ENCODE measurements around the gene GABRD. TPM values are rescaled to one million over a fixed set of nuclear protein-coding genes. Genes with fewer than 3 reads are reported as not detected.

GABRD gene
- total and polyA plus RNA-seq, 2 of the 13 experiments (the other 11 are each of a cell fraction or from before 2014, with no cell fraction given), result not detected

DNA sequence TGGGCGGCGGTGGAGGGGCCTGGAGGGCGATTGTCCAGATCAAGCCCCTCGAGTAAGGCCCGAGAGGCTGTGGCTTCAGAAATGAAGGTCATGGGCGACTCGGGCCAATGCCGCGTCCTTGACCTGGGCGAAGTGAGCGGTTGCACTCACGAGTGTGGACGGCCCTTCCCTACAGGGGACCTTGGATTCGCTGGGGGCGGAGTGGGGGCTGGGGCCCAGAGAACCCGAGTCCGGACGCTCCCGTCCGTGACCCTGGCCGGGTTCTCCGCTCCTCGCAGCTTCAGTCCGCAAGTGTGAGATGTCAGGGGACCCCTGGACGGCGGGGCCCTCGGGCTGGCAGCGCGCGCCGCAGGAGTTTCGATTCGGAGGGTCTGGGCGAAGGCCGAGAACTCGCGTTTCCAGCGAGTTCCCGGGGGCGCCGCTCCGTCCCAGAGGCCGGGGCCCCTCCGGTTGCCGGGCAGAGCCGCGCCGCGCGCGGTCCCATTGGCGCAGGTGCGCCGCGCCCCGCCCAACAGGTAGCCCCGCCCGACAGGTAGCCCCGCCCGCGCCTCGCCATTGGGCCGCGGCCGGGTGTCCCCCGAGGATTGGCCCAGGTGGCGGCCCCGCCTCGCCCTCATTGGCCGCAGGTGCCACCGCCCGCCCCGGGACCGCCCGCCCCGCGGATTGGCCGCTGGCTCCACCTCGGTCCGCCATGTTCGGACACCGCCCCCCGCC, 30.7 kb downstream of the GABRD start, which contains the start of gene PRKCZ (continued):
- TF ChIP-seq RAD21 (CRISPR knock-in tag; IDR thresholded peaks at IDR 0.05), result 0 out of 2 replicates have a peak, but pooled peaks have one; percentile 17
- TF ChIP-seq ZNF180 (CRISPR knock-in tag; IDR thresholded peaks at IDR 0.05; ENCODE audit: borderline replicate concordance, low read depth), result 0 out of 2 replicates have a peak, but pooled peaks have one; percentile 12
- TF ChIP-seq REXO4 (CRISPR knock-in tag; IDR thresholded peaks at IDR 0.05; ENCODE audit: borderline replicate concordance), result no peak
- TF ChIP-seq ZNF484 (CRISPR knock-in tag; IDR thresholded peaks at IDR 0.05; ENCODE audit: borderline replicate concordance, low read depth), result no peak
- TF ChIP-seq ZNF781 (CRISPR knock-in tag; IDR thresholded peaks at IDR 0.05; ENCODE audit: borderline replicate concordance, not compliant biosample characterization), result peak; percentile 15
- TF ChIP-seq XRCC5 (optimal IDR thresholded peaks at IDR 0.05; ENCODE audit: low read length), result peak; percentile 3
- TF ChIP-seq, protein P1, sequence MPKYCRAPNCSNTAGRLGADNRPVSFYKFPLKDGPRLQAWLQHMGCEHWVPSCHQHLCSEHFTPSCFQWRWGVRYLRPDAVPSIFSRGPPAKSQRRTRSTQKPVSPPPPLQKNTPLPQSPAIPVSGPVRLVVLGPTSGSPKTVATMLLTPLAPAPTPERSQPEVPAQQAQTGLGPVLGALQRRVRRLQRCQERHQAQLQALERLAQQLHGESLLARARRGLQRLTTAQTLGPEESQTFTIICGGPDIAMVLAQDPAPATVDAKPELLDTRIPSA (CRISPR knock-in tag; IDR thresholded peaks at IDR 0.05; ENCODE audit: borderline replicate concordance), result 0 out of 2 replicates have a peak, but pooled peaks have one; percentile 60
- TF ChIP-seq, protein P2, sequence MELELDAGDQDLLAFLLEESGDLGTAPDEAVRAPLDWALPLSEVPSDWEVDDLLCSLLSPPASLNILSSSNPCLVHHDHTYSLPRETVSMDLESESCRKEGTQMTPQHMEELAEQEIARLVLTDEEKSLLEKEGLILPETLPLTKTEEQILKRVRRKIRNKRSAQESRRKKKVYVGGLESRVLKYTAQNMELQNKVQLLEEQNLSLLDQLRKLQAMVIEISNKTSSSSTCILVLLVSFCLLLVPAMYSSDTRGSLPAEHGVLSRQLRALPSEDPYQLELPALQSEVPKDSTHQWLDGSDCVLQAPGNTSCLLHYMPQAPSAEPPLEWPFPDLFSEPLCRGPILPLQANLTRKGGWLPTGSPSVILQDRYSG (CRISPR knock-in tag; IDR thresholded peaks at IDR 0.05), result no peak
- TF ChIP-seq SCMH1 (CRISPR knock-in tag; IDR thresholded peaks at IDR 0.05; ENCODE audit: borderline replicate concordance), result no peak
- TF ChIP-seq, protein P3, sequence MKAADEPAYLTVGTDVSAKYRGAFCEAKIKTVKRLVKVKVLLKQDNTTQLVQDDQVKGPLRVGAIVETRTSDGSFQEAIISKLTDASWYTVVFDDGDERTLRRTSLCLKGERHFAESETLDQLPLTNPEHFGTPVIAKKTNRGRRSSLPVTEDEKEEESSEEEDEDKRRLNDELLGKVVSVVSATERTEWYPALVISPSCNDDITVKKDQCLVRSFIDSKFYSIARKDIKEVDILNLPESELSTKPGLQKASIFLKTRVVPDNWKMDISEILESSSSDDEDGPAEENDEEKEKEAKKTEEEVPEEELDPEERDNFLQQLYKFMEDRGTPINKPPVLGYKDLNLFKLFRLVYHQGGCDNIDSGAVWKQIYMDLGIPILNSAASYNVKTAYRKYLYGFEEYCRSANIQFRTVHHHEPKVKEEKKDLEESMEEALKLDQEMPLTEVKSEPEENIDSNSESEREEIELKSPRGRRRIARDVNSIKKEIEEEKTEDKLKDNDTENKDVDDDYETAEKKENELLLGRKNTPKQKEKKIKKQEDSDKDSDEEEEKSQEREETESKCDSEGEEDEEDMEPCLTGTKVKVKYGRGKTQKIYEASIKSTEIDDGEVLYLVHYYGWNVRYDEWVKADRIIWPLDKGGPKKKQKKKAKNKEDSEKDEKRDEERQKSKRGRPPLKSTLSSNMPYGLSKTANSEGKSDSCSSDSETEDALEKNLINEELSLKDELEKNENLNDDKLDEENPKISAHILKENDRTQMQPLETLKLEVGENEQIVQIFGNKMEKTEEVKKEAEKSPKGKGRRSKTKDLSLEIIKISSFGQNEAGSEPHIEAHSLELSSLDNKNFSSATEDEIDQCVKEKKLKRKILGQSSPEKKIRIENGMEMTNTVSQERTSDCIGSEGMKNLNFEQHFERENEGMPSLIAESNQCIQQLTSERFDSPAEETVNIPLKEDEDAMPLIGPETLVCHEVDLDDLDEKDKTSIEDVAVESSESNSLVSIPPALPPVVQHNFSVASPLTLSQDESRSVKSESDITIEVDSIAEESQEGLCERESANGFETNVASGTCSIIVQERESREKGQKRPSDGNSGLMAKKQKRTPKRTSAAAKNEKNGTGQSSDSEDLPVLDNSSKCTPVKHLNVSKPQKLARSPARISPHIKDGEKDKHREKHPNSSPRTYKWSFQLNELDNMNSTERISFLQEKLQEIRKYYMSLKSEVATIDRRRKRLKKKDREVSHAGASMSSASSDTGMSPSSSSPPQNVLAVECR (CRISPR knock-in tag; IDR thresholded peaks at IDR 0.05; ENCODE audit: borderline replicate concordance), result peak; percentile 60; the same call in 1 of the 2 replicates
- TF ChIP-seq HNRNPLL (IDR thresholded peaks at IDR 0.05; ENCODE audit: low read depth, low read length, poor library complexity, severe bottlenecking), result peak; percentile 39
- TF ChIP-seq ZNF614 (CRISPR knock-in tag; IDR thresholded peaks at IDR 0.05; ENCODE audit: borderline replicate concordance), result peak; percentile 59; the same call in 1 of the 2 replicates
- TF ChIP-seq, protein P4, sequence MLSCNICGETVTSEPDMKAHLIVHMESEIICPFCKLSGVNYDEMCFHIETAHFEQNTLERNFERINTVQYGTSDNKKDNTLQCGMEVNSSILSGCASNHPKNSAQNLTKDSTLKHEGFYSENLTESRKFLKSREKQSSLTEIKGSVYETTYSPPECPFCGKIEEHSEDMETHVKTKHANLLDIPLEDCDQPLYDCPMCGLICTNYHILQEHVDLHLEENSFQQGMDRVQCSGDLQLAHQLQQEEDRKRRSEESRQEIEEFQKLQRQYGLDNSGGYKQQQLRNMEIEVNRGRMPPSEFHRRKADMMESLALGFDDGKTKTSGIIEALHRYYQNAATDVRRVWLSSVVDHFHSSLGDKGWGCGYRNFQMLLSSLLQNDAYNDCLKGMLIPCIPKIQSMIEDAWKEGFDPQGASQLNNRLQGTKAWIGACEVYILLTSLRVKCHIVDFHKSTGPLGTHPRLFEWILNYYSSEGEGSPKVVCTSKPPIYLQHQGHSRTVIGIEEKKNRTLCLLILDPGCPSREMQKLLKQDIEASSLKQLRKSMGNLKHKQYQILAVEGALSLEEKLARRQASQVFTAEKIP (CRISPR knock-in tag; IDR thresholded peaks at IDR 0.05; ENCODE audit: borderline replicate concordance), result no peak
- no peak for TF ChIP-seq ZNF891 (CRISPR knock-in tag; IDR thresholded peaks at IDR 0.05)
- no peak for TF ChIP-seq BHLHE40 (IDR thresholded peaks at IDR 0.05; ENCODE audit: low read length)
- TF ChIP-seq ATAD3A (CRISPR knock-in tag; IDR thresholded peaks at IDR 0.05), result no peak
- TF ChIP-seq ZNF251 (CRISPR knock-in tag; IDR thresholded peaks at IDR 0.05), result no peak
- TF ChIP-seq ZBTB8A (CRISPR knock-in tag; IDR thresholded peaks at IDR 0.05; ENCODE audit: borderline replicate concordance, low read depth), result no peak
- TF ChIP-seq ZNF235 (CRISPR knock-in tag; IDR thresholded peaks at IDR 0.05; ENCODE audit: borderline replicate concordance), result peak; percentile 46; the same call in 1 of the 2 replicates
- peak; percentile 100 for TF ChIP-seq ZNF543 (CRISPR knock-in tag; IDR thresholded peaks at IDR 0.05)
- TF ChIP-seq PCBP1 (IDR thresholded peaks at IDR 0.05; ENCODE audit: borderline replicate concordance, low read depth, low read length), result no peak
- TF ChIP-seq ERF (CRISPR knock-in tag; IDR thresholded peaks at IDR 0.05), result no peak

Data from HepG2 (cell line).